HepG2 (cell line): ENCODE data around the gene MAPK14. TPM values are rescaled to one million over a fixed set of nuclear protein-coding genes. Genes with fewer than 3 reads are reported as not detected.

Experiments used
- ATF1 ChIP-seq: IDR thresholded peaks from 2 replicates; pipeline ENCODE4 v1.6.1; 2016; ENCODE audit warnings: mild to moderate bottlenecking, control low read depth
- CSRNP2 ChIP-seq: sonication (generic); formaldehyde crosslinking; conservative IDR thresholded peaks from 2 replicates; pipeline ENCODE4 v1.8.0; 2022; ENCODE audit warnings: low read depth, missing genetic modification reagents
- IRF2 ChIP-seq: IDR thresholded peaks from 2 replicates; pipeline ENCODE4 v1.6.1; 2018; ENCODE audit warnings: missing genetic modification reagents, missing compliant biosample characterization
- MATR3 ChIP-seq: sonication (generic); formaldehyde crosslinking; IDR thresholded peaks from 2 replicates; pipeline ENCODE4 v1.4.0; 2020; ENCODE audit warnings: missing genetic modification reagents
- POLR2AphosphoS5 ChIP-seq: IDR thresholded peaks from 2 replicates; pipeline ENCODE4 v1.6.1; 2012; ENCODE audit warnings: low read depth, low read length
- RNF219 ChIP-seq: sonication (generic); formaldehyde crosslinking; IDR thresholded peaks from 2 replicates; pipeline ENCODE4 v1.5.0; 2020; ENCODE audit warnings: mild to moderate bottlenecking, missing genetic modification reagents
- TIGD3 ChIP-seq: sonication (generic); formaldehyde crosslinking; IDR thresholded peaks from 2 replicates; pipeline ENCODE4 v1.5.1; 2020; ENCODE audit warnings: mild to moderate bottlenecking, missing genetic modification reagents, borderline replicate concordance
- ZNF33B ChIP-seq: sonication (generic); formaldehyde crosslinking; IDR thresholded peaks from 2 replicates; pipeline ENCODE4 v1.5.1; 2020; ENCODE audit warnings: mild to moderate bottlenecking, missing genetic modification reagents
- ZNF609 ChIP-seq: sonication (generic); formaldehyde crosslinking; IDR thresholded peaks from 2 replicates; pipeline ENCODE4 v1.4.0; 2020; ENCODE audit warnings: mild to moderate bottlenecking, missing genetic modification reagents, borderline replicate concordance
- ZNF619 ChIP-seq: sonication (generic); formaldehyde crosslinking; IDR thresholded peaks from 2 replicates; pipeline ENCODE4 v1.4.0; 2020; ENCODE audit warnings: mild to moderate bottlenecking, missing genetic modification reagents
- ZNF710 ChIP-seq: sonication (generic); formaldehyde crosslinking; IDR thresholded peaks from 2 replicates; pipeline ENCODE4 v1.5.0; 2020; ENCODE audit warnings: mild to moderate bottlenecking, missing genetic modification reagents, borderline replicate concordance
- ZNF883 ChIP-seq: sonication (generic); formaldehyde crosslinking; IDR thresholded peaks from 2 replicates; pipeline ENCODE4 v1.5.1; 2020; ENCODE audit warnings: mild to moderate bottlenecking, missing genetic modification reagents; ENCODE audit errors: not compliant biosample characterization
- ZSCAN30 ChIP-seq: sonication (generic); formaldehyde crosslinking; IDR thresholded peaks from 2 replicates; pipeline ENCODE4 v1.5.0; 2020; ENCODE audit warnings: mild to moderate bottlenecking, missing genetic modification reagents
- polyA plus RNA-seq, 8 experiments: library from polyadenylated mRNA; depleted of rRNA in 3 of 8; stranded (reverse) in 7 of 8; unstranded in 1 of 8; fragments of >200 nt; fragmentation: Illumina TruSeq in 4 of 8; extraction: Trizol in 4 of 8; gene quantifications; 2 replicates each; pipeline versions ENCODE4 v1.2.1 to v1.2.3, GENCODE V29; 2011 to 2016; ENCODE audit warnings: low read depth in 4 of 8, missing spikeins in 1 of 8, mixed read lengths in 1 of 8; ENCODE audit not compliant: insufficient read depth in 1 of 8
- total RNA-seq, 5 experiments: library from RNA; depleted of rRNA; stranded (reverse); fragments of >200 nt; fragmentation: Illumina TruSeq; extraction: Trizol; gene quantifications; 2 replicates each; pipeline ENCODE4 v1.2.3, GENCODE V29; 2016; ENCODE audit warnings: low read depth in 1 of 5
- TF ChIP-seq, protein P1 (sequence below): sonication (generic); formaldehyde crosslinking; IDR thresholded peaks from 2 replicates; pipeline ENCODE4 v1.4.0; 2020; ENCODE audit warnings: missing genetic modification reagents

The MAPK14 gene
- total and polyA plus RNA-seq, 2 of the 13 experiments (the other 11 are each of a cell fraction or from before 2014, with no cell fraction given) = 66.3 to 67.3 TPM

GRCh38 chr6:36075656-36076055 lies 48.0 kb downstream of the MAPK14 start (continued):
- TF ChIP-seq RNF219 (CRISPR knock-in tag) (no peak), ATF1 (CRISPR knock-in tag) (no peak), ZNF33B (CRISPR knock-in tag) (no peak), MATR3 (CRISPR knock-in tag) (no peak), IRF2 (CRISPR knock-in tag) (peak; percentile 68), TIGD3 (CRISPR knock-in tag) (no peak), POLR2AphosphoS5 (no peak), ZNF609 (CRISPR knock-in tag) (no peak), ZNF710 (CRISPR knock-in tag) (no peak), CSRNP2 (CRISPR knock-in tag) (no peak), ZNF619 (CRISPR knock-in tag) (no peak), ZNF883 (CRISPR knock-in tag) (no peak), ZSCAN30 (CRISPR knock-in tag) (no peak)
- TF ChIP-seq, protein P1, sequence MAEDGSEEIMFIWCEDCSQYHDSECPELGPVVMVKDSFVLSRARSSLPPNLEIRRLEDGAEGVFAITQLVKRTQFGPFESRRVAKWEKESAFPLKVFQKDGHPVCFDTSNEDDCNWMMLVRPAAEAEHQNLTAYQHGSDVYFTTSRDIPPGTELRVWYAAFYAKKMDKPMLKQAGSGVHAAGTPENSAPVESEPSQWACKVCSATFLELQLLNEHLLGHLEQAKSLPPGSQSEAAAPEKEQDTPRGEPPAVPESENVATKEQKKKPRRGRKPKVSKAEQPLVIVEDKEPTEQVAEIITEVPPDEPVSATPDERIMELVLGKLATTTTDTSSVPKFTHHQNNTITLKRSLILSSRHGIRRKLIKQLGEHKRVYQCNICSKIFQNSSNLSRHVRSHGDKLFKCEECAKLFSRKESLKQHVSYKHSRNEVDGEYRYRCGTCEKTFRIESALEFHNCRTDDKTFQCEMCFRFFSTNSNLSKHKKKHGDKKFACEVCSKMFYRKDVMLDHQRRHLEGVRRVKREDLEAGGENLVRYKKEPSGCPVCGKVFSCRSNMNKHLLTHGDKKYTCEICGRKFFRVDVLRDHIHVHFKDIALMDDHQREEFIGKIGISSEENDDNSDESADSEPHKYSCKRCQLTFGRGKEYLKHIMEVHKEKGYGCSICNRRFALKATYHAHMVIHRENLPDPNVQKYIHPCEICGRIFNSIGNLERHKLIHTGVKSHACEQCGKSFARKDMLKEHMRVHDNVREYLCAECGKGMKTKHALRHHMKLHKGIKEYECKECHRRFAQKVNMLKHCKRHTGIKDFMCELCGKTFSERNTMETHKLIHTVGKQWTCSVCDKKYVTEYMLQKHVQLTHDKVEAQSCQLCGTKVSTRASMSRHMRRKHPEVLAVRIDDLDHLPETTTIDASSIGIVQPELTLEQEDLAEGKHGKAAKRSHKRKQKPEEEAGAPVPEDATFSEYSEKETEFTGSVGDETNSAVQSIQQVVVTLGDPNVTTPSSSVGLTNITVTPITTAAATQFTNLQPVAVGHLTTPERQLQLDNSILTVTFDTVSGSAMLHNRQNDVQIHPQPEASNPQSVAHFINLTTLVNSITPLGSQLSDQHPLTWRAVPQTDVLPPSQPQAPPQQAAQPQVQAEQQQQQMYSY (CRISPR knock-in tag) = no peak
